ENCODE results near the gene TBC1D32.

Gene TBC1D32

GRCh38 chr6:121032268-121033006 is 301.8 kb downstream of the TBC1D32 start:
- DNase-seq (ENCODE audit: extremely low read depth in 1 of 2, low read depth in 1 of 2), result no peak
